ACHN (cell line): ENCODE measurements around the gene TMBIM6.

Source experiments
- DNase-seq: peaks from one replicate; pipeline ENCODE4 v3.0.0-alpha.2; 2015
- in situ Hi-C: cut with HindIII; loops from 2 replicates; pipeline ENCODE4 v1.10.0; 2017; ENCODE audit warnings: low sequenced_read_pairs, low pct_ligation_motif_present, low pct_unique_long_range_greater_than_20kb

TMBIM6 gene

DNA sequence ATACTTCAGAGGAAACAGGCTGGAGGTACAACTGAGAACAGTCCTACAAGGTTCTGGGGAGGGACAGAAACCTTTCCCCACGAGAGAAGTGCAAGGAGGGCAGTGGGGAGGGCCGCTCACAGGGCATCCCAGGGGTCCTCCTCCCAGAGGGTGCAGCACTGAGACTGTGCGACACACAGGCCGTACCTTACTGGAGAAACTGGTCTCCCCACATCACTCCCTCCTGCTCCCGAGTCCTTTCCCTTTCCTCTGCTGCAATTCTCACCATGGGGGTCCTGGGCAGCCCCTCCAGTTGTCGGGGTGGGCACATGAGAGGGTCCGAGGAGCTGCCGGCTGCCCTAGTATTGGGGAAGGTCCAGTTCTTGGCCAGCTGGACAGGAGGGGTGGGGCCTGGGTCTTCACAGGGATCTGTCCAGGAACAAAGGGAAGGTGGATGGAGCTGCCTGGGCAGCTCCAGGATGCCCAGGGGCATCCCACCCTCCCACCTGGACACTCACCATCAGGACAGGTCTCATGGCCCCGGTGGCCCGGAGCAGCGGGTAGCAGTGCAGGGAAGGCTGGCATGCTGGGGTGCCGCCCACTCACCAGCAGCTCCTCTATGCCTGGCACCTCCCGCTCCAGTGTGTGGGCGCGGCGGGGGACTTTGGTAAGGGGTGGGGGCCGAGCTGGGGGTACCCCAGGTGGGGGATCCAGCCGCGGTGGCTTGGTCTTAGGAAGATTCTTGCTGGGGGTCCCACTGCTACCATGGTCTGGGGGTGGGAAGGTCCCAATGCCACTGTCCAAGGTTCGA lies 51.0 kb downstream of the TMBIM6 start:
- no peak for DNase-seq
- in situ Hi-C loops: no loop called here

- DNase-seq: no peak
- in situ Hi-C loops: no loop called here
These were observed 51.7 kb downstream of the TMBIM6 start for GRCh38 chr12:49792976-49793580.

DNA sequence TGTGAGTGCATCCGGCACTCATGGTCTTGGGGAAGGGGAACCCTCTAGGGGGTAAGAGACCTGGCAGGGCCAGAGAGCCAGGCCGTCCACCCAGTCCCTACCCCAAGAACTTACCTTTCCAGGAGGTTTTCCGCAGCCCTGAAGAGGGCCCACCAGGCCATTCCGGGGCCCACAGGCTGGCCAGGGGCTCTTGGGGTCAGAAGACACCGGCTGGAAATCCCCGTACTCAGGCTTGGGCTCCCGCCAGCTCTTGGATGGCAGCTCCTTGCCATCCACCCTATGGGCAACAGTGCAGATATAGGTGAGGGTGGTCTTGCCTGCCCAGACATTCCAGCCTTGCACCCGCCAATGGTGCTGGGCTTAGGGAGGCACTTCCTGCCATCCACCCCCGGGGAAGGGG lies 52.3 kb downstream of the TMBIM6 start:
- in situ Hi-C loops: no loop called here
- DNase-seq: no peak

GRCh38 chr12:49794021-49794420 lies 52.7 kb downstream of the TMBIM6 start:
- in situ Hi-C loops: no loop called here
- DNase-seq: no peak

DNA sequence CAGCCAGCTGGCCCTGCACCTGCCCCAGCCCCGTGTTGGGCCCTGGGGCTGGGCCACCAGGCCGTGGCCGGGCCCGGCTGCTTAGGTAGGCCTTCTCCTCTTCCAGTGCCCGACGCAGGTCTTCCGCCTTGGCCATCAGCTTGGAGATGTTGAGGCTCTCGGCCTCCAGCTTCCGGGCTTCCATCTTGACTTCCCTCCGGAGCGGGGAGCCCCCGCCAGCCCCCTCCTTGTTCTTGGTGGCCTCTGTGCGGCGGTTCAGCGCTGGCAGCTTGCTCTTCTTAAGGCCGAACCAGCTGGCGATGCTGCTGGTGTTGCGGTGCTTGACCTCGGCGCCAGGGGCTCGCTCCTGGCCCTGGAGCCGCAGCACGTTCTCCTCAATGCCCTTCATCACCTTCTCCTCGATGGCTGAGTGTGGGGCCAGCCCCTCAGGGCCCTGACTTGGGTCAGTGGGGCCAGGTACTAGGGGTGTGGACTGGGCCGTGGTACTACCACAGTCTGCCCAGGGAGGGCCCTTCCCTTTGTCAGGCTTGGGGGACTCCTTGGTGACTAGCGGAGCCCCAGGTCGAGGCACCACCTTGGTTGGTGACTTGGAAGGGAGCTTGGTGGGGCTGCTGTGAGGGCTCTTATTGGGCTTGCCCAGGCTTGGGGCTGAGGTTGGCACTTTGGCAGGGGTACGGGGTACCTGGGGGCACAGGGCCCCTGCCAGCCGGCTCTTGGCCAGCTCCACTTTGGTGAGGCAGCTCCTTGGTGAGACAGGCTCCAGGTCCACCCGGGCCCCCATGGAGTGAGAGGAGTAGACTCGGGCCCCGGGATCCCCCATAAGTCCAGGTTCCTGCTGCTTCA lies 53.7 kb downstream of the TMBIM6 start:
- no peak for DNase-seq
- in situ Hi-C loops: no loop called here

DNA sequence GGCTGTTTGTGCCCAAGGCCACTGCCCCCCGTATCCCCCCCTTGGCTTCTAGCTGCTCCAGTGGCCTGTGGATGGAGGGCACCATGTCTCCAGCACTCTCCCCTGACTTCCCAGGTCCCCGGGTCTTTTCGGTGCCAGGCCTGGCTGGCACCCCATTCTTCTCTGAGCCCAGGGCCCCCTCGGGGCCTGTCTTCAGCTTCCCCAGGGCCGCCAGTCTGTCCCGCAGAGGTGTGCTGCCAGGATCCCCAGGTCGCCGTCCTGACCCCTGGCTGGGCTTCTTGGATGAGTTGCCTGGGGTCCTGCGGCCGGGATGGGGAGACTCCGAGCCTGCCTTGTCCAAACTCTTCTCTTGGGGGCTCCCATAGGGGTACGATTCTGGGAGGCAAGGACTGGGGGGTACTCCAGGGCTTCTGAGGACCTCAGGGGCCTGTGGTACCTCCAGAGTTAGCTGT lies 54.3 kb downstream of the TMBIM6 start:
- in situ Hi-C loops: no loop called here
- DNase-seq: no peak

DNA sequence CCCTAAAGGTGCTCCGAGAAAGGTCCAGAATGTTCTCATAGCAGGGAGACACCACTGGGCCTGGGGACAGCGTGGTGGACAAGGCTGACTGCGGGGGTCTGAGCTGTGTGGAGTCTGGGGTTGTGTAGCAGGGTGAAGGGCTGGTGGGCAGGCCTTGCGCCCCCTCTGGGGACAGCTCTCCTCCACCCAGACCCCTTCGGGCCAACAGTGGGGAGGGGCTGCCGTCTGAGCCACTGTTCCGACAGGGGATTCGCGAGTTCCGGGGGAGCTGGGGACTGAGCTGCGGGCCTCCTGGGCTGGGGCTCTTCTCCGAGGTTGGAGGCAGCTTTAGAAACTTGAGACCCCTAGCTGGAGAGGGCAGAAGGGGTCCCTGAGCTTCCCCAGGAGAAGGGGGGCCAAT lies 54.8 kb downstream of the TMBIM6 start:
- DNase-seq: no peak
- in situ Hi-C loops: no loop called here

GRCh38 chr12:49796606-49797448 lies 55.5 kb downstream of the TMBIM6 start:
- DNase-seq: no peak
- in situ Hi-C loops: no loop called here

- in situ Hi-C loops: no loop called here
- no peak for DNase-seq
These were observed 56.1 kb downstream of the TMBIM6 start for GRCh38 chr12:49797449-49797776.

GRCh38 chr12:49798248-49798647 lies 56.9 kb downstream of the TMBIM6 start:
- DNase-seq: no peak
- in situ Hi-C loops: no loop called here

DNA sequence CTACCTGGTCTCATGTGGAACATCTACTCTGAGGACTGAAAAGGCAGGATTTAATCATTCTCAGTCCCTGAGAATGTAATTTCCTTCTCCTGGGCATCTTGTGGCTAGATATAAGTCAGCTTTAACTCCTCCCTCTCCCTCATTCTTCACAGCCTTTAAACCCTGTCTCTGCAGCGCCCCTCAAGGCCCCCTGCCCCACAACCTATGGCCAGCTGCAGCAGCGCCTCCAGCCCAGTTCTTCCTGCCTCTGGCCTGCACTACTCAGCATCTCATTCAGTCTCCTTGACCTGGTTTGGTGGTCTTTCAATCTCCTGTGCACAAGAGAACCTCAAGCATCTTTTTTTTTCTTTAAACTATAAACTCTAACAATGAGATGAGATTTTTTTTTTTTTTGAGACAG lies 57.6 kb downstream of the TMBIM6 start:
- DNase-seq: no peak
- in situ Hi-C loops: no loop called here

DNA sequence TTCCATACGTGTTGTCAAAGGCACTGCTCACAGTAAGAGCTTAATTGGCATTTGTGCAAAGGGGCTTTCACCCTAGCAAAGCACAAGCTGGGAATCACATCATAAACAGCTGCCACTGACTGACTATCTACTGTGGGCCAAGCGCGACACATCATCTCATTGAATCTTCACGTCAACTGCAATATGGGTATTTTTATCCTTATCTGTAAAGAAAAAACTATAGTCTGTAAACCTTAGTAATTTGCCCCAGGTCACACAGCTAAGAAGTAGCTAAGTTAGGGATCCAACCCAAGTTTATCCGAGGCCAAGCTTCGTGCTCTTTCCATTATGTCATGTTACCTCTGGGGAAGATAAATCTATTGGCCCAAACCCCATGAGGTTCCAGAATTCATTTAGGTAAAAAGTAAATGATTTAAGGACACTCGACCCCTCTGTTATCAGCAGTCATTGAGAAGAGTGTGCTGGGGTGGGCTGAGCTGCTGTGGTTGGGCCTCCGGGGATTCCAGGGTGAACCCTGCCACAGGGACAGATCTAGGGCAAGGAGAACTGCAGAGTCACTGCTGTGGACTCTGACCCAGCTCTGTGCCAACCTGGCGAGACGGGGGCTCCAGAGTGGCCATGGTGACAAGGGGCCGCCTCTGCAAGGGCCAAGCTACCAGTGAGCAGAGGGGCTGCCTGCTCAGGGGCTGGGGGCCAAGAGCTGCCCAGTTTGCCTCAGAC lies 59.2 kb downstream of the TMBIM6 start:
- in situ Hi-C loops: no loop called here
- no peak for DNase-seq

GRCh38 chr12:49801141-49802063 lies 60.0 kb downstream of the TMBIM6 start:
- in situ Hi-C loops: no loop called here
- DNase-seq: no peak

- in situ Hi-C loops: no loop called here
- no peak for DNase-seq
These were observed 62.5 kb downstream of the TMBIM6 start for GRCh38 chr12:49803693-49804450.

DNA sequence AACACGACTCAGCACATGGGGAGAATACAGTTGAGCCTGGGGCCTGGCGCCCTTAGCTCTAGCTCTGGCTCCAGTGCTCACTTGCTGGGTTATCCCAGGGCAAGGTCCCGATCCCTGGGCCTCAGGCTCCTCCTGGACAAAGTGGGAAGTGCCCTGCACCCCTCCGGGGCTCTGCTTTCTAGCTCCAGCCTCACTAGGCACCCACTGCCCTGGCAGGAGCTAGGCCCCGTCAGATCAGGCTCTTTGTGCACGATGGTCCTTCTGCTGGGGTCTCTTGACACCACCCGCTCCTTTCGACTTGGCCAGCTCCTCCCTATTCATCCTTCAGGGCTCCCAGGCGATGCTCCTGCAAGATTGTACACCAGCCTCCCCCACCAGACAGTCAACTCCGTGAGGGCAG lies 63.5 kb downstream of the TMBIM6 start:
- in situ Hi-C loops: no loop called here
- DNase-seq: no peak

- no peak for DNase-seq
- in situ Hi-C loops: no loop called here
These were observed 64.1 kb downstream of the TMBIM6 start for GRCh38 chr12:49805409-49805808.
